Neural progenitor cell (in vitro differentiated cells): ENCODE data around the gene MAPK8.
"Not testable (repeated sequence)": the region's sequence is repeated elsewhere in the genome, so short reads cannot be mapped to it uniquely, and the experiment has no call there.

Experiments
- EZH2phosphoT487 ChIP-seq: fragments of 200-600 bp; sonication (generic); IDR thresholded peaks from 2 replicates; pipeline ENCODE4 v1.6.1; 2017; ENCODE audit warnings: antibody characterized with exemption
- TF ChIP-seq, protein P1 (sequence below): fragments of 200-600 bp; sonication (generic); IDR thresholded peaks from 2 replicates; pipeline ENCODE4 v1.5.1; 2017; ENCODE audit warnings: antibody characterized with exemption, mild to moderate bottlenecking

DNA sequence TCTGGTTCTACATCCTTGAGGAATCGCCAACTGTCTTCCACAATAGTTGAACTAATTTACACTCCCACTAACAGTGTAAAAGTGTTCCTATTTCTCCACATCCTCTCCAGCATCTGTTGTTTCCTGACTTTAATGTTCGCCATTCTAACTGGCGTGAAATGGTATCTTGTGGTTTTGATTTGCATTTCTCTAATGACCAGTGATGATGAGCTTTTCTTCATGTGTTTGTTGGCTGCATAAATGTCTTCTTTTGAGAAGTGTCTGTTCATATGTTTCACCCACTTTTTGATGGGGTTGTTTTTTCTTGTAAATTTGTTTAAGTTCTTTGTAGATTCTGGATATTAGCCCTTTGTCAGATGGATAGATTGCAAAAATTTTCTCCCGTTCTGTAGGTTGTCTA, 41.5 kb downstream of the MAPK8 start:
- TF ChIP-seq, protein P1, sequence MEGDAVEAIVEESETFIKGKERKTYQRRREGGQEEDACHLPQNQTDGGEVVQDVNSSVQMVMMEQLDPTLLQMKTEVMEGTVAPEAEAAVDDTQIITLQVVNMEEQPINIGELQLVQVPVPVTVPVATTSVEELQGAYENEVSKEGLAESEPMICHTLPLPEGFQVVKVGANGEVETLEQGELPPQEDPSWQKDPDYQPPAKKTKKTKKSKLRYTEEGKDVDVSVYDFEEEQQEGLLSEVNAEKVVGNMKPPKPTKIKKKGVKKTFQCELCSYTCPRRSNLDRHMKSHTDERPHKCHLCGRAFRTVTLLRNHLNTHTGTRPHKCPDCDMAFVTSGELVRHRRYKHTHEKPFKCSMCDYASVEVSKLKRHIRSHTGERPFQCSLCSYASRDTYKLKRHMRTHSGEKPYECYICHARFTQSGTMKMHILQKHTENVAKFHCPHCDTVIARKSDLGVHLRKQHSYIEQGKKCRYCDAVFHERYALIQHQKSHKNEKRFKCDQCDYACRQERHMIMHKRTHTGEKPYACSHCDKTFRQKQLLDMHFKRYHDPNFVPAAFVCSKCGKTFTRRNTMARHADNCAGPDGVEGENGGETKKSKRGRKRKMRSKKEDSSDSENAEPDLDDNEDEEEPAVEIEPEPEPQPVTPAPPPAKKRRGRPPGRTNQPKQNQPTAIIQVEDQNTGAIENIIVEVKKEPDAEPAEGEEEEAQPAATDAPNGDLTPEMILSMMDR, result not testable (repeated sequence)
- TF ChIP-seq EZH2phosphoT487, result not testable (repeated sequence)
